GM13977 (cell line): Measurements from ENCODE around the gene JOSD2.

Experiments
- DNase-seq: peaks from one replicate; pipeline ENCODE4 v3.0.0; 2012; ENCODE audit warnings: low spot score
- CTCF ChIP-seq: IDR thresholded peaks from 2 replicates; pipeline ENCODE4 v1.5.1; 2012; ENCODE audit warnings: mild to moderate bottlenecking, control low read depth; ENCODE audit not compliant: insufficient read depth; ENCODE audit errors: extremely low read depth, missing control alignments
- in situ Hi-C: fragments of 300-500 bp; cut with MboI; formaldehyde crosslinking; loops from one replicate; pipeline ENCODE4 v1.12.0; 2022; ENCODE audit warnings: low sequenced_read_pairs, low pct_unique_long_range_greater_than_20kb, mixed read lengths, inconsistent platforms; ENCODE audit not compliant: unreplicated experiment

JOSD2 gene

DNA sequence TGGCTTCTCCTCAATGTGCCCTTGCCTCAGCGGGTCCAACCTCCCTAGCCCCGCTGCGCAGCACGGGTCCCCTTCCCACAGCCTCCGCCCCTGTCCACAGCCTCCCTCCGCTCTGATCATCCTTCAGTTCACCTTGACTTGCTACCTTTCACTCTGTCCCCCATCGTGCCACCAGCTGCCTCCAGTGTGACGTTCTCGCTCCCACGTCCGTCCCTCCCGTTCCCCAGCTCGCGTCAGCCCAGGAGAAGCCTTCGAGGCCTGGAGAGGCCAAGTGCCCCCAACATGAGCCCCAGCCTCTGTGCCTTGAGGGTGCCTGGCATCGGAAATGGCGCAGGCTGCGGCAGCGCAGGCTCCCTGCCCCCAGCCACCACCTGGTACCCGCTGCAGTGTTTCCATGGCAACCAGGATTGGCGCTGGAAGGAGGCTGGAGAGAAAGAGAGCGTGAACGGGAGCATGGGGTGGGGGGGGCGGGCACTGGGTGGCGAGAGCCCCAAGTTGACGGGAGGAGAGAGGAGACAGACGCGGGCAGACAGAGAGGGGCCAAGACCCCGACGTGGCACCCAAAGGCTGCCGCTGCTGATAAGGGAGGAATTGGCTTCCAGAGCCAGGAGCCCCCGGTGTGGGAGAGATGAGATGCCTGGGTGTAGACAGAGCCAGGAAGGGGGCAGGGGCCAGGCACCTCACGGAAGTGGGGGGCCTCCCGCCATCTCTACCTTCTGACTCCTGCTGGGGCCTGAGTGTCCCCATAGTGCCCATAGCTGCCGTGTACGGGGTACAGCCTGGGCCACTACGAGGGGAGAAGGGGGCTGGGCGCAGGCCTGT lies 3.6 kb upstream of the JOSD2 start:
- TF ChIP-seq CTCF = no peak
- in situ Hi-C loops = no loop called here
- no peak for DNase-seq

DNA sequence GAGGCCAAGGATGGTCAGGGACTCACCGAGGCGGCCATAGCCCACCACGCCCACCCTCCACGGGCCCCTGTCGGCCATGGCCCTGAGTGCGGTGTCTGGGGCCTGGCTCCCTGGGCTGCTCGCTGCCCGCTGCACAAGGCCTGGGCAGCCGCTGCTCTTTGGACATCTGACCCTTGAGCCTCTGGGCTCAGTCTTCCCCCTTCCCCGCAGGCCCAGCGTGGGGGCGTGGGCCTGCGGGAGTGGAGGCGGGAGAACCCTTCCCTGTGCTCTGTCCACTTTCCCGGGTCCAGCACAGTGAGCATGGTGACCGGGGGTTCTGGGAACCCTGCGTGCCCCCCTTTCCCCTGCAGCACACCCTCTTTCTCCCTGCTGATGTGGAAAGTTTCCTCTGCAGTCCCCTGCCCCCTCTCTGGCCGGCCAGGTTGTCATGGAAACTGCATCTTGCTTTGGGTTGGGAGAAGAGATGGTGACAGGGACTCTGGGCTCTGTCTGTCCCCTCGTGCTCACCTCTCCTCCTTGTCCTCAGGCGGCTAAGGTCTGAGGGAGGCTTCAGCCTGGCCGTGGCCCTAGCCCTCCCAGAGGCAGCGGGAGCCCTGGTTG lies 2.9 kb upstream of the JOSD2 start, which contains the start of gene ASPDH:
Gene ASPDH (minus strand): TSS at position 168 of the 600 bp plus-strand sequence. CDS start 90 bp downstream, at position 78.
- in situ Hi-C loops = no loop called here
- no peak for DNase-seq
- no peak for TF ChIP-seq CTCF

DNA sequence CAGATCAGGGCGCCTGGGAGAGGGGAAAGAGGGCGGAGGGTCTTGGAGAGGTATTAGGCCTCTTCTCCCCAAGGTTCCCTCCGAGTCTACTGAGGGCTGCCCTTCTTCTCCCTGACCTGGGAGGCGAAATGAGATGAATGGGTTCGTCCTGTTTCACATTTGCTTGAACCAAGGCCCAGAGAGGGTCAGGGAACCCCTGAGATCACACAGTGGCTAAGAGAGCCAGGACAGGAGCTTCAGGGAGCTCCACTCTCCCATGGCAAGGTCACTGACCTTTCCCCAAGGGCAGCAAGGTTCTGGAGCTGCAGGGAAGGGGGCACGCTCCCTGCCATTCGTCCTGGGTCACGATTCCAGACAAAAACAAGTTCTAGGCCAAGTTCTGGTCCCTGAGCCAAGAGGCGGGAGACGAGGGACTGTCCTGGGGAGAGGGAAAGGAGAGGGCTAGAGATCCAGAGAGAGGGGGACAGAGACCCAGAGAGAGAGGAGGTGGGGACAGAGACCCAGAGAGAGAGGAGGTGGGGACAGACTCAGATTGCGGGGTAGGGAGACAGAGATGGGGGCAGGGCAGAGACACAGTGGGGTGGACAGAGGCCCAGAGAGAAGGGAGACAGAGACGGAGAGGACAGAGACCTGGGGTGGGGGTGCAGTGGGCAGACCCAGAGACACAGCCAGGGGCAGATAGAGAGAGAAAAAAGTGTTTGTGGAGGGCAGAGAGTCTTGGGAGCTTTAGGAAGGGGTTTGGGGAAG lies 2.2 kb upstream of the JOSD2 start:
- in situ Hi-C loops = no loop called here
- TF ChIP-seq CTCF = no peak
- no peak for DNase-seq

DNA sequence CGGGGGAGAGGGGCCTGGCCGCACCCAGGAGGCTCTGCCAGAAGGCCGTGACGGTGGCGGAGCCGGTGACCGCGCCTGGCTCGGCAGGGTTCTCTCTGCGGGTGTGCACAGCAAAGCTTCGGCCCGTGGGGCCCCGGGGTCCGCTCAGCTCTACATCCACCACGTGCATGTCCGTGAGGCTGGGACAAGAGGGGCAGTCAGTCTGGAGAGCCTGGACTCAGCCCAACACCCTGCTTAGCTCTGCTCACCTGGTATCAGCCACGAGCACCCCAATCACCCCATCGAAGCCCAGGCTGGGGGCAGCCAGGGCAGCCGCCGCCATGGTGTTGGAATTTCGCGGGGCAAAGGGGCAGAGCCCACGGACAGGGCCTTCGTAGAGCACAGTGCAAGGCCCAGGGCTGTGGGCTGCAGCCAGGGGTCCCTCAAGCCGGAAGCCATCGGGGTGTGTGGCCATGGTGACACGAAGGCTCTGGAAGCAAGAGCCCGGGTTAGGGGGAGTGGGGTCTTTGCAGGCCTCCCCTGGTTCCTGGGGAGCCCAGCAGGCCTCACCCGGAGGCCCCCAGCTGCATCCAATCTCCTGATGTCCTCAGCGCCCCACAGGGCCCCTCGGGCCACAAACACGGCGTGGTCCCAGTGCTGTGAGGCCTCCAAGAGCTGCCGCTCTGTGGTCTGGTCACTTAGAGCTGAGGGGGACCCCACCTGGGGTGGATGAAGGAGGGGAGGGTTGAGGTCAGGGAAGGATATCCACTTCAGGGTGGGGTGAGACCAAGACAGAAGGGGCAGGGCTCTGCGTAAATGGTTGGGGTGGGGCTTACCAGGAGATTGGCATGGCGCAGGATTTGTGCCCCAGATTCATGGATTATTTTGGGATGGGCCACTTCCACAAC lies 1.4 kb upstream of the JOSD2 start:
- in situ Hi-C loops = no loop called here
- no peak for DNase-seq
- no peak for TF ChIP-seq CTCF

GRCh38 chr19:50510700-50511068 lies 307 bp downstream of the JOSD2 start:
- DNase-seq = no peak

More at GRCh38 chr19:50510700-50511068, 307 bp downstream of the JOSD2 start:
- TF ChIP-seq CTCF = no peak
- in situ Hi-C loops = no loop called here
